ENCODE measurements around the gene NFX1.
"Not testable (repeated sequence)": the region's sequence is repeated elsewhere in the genome, so short reads cannot be mapped to it uniquely, and the experiment has no call there.

Gene NFX1

GRCh38 chr9:33351547-33351946, 61.2 kb downstream of the NFX1 start:
- no peak overlapping the region for H3K4me3 ChIP-seq (ENCODE audit: low read depth, low read length)

- H3K4me3 ChIP-seq (ENCODE audit: low read depth, low read length) = no peak overlapping the region
Measured at GRCh38 chr9:33354651-33355211, 64.4 kb downstream of the NFX1 start.

GRCh38 chr9:33355933-33356332, 65.6 kb downstream of the NFX1 start:
- no peak overlapping the region for H3K4me3 ChIP-seq (ENCODE audit: low read depth, low read length)

GRCh38 chr9:33358641-33359040, 68.3 kb downstream of the NFX1 start:
- H3K4me3 ChIP-seq (ENCODE audit: low read depth, low read length) = not testable (repeated sequence)

- no peak overlapping the region for H3K4me3 ChIP-seq (ENCODE audit: low read depth, low read length)
Measured at GRCh38 chr9:33364127-33364526, 73.8 kb downstream of the NFX1 start.

GRCh38 chr9:33364814-33365213, 74.5 kb downstream of the NFX1 start:
- H3K4me3 ChIP-seq (ENCODE audit: low read depth, low read length) = not testable (repeated sequence)

GRCh38 chr9:33366979-33367480, 76.7 kb downstream of the NFX1 start:
- H3K4me3 ChIP-seq (ENCODE audit: low read depth, low read length) = no peak overlapping the region

GRCh38 chr9:33372900-33373299, 82.6 kb downstream of the NFX1 start:
- H3K4me3 ChIP-seq (ENCODE audit: low read depth, low read length) = no peak overlapping the region

- H3K4me3 ChIP-seq (ENCODE audit: low read depth, low read length) = no peak overlapping the region
Measured at GRCh38 chr9:33374190-33374589, 83.9 kb downstream of the NFX1 start.

- H3K4me3 ChIP-seq (ENCODE audit: low read depth, low read length) = no peak overlapping the region
Measured at GRCh38 chr9:33374634-33375237, 84.4 kb downstream of the NFX1 start.

- no peak overlapping the region for H3K4me3 ChIP-seq (ENCODE audit: low read depth, low read length)
Measured at GRCh38 chr9:33375238-33375840, 85.0 kb downstream of the NFX1 start.

GRCh38 chr9:33375841-33376321, 85.6 kb downstream of the NFX1 start:
- no peak overlapping the region for H3K4me3 ChIP-seq (ENCODE audit: low read depth, low read length)

GRCh38 chr9:33377089-33377715, 86.9 kb downstream of the NFX1 start:
- no peak overlapping the region for H3K4me3 ChIP-seq (ENCODE audit: low read depth, low read length)

GRCh38 chr9:33378121-33378795, 87.9 kb downstream of the NFX1 start:
- no peak overlapping the region for H3K4me3 ChIP-seq (ENCODE audit: low read depth, low read length)

- H3K4me3 ChIP-seq (ENCODE audit: low read depth, low read length) = no peak overlapping the region
Measured at GRCh38 chr9:33379666-33380389, 89.5 kb downstream of the NFX1 start.

- H3K4me3 ChIP-seq (ENCODE audit: low read depth, low read length) = no peak overlapping the region
Measured at GRCh38 chr9:33380390-33381094, 90.2 kb downstream of the NFX1 start.

GRCh38 chr9:33381231-33381791, 91.0 kb downstream of the NFX1 start:
- H3K4me3 ChIP-seq (ENCODE audit: low read depth, low read length) = no peak overlapping the region

GRCh38 chr9:33382397-33382796, 92.1 kb downstream of the NFX1 start:
- H3K4me3 ChIP-seq (ENCODE audit: low read depth, low read length) = not testable (repeated sequence)

- H3K4me3 ChIP-seq (ENCODE audit: low read depth, low read length) = not testable (repeated sequence)
Measured at GRCh38 chr9:33383396-33383795, 93.1 kb downstream of the NFX1 start.

- H3K4me3 ChIP-seq (ENCODE audit: low read depth, low read length) = not testable (repeated sequence)
Measured at GRCh38 chr9:33385536-33385935, 95.2 kb downstream of the NFX1 start.

Data from iPS-11a (cell line).